CD4-positive, CD25-positive, alpha-beta regulatory T cell (primary cell): Measurements from ENCODE around the gene PTOV1. TPM values are rescaled to one million over a fixed set of nuclear protein-coding genes. Genes with fewer than 3 reads are reported as not detected.

Source experiments
- ATAC-seq, 2 donors: fragments of 150-1000 bp; cut with Tn5 transposase; one replicate each; pipeline ENCODE4 v1.10.0; 2021; ENCODE audit warnings: low read depth in 2 of 2, moderate number of reproducible peaks in 2 of 2, moderate library complexity in 1 of 2
- DNase-seq, 3 donors: peaks; one replicate each; pipeline versions ENCODE4 v3.0.0 to v3.0.0-alpha.2; 2012 to 2022; ENCODE audit warnings: mixed read lengths in 1 of 3
- H3K27ac ChIP-seq: one replicate; pipeline ENCODE4 v1.7.0; 2013; ENCODE audit warnings: mild to moderate bottlenecking, low read length; ENCODE audit not compliant: insufficient read depth, poor library complexity, severe bottlenecking
- H3K27me3 ChIP-seq: one replicate; pipeline ENCODE4 v1.7.0; 2013; ENCODE audit warnings: low read length; ENCODE audit not compliant: control insufficient read depth, insufficient read depth
- H3K36me3 ChIP-seq: one replicate; pipeline ENCODE4 v1.7.0; 2013; ENCODE audit warnings: mild to moderate bottlenecking, low read length, moderate library complexity; ENCODE audit not compliant: control insufficient read depth, insufficient read depth
- H3K4me1 ChIP-seq: 2 replicates; pipeline ENCODE4 v1.7.0; 2013; ENCODE audit warnings: mild to moderate bottlenecking, low read length; ENCODE audit not compliant: insufficient read depth, control insufficient read depth, poor library complexity, severe bottlenecking
- H3K4me3 ChIP-seq: one replicate; pipeline ENCODE4 v1.7.0; 2013; ENCODE audit warnings: low read depth, mild to moderate bottlenecking, low read length, moderate library complexity
- H3K9me3 ChIP-seq, 2 experiments: 1 replicate in 1 of 2; 2 replicates in 1 of 2; pipeline ENCODE4 v1.7.0; 2013; ENCODE audit warnings: low read length in 2 of 2, mild to moderate bottlenecking in 1 of 2, moderate library complexity in 1 of 2; ENCODE audit not compliant: control insufficient read depth in 2 of 2
- H3K27ac Mint-ChIP-seq, 3 donors: one replicate each; pipeline ENCODE4 v1.8.0; 2020 to 2022; ENCODE audit warnings: mild to moderate bottlenecking in 3 of 3, mixed read lengths in 3 of 3, moderate library complexity in 2 of 3
- H3K27me3 Mint-ChIP-seq: one replicate; pipeline ENCODE4 v1.8.0; 2022; ENCODE audit warnings: mild to moderate bottlenecking, mixed read lengths
- H3K36me3 Mint-ChIP-seq: one replicate; pipeline ENCODE4 v1.8.0; 2020; ENCODE audit warnings: mixed read lengths
- H3K4me1 Mint-ChIP-seq, 4 donors: one replicate each; pipeline ENCODE4 v1.8.0; 2020 to 2022; ENCODE audit warnings: mixed read lengths in 4 of 4, mild to moderate bottlenecking in 1 of 4
- H3K4me3 Mint-ChIP-seq, 4 donors: one replicate each; pipeline ENCODE4 v1.8.0; 2020 to 2022; ENCODE audit warnings: mild to moderate bottlenecking in 4 of 4, mixed read lengths in 4 of 4, moderate library complexity in 3 of 4
- H3K9me3 Mint-ChIP-seq, 7 donors: one replicate each; pipeline ENCODE4 v1.8.0; 2020 to 2022; ENCODE audit warnings: mixed read lengths in 7 of 7, mild to moderate bottlenecking in 3 of 7, moderate library complexity in 2 of 7
- polyA plus RNA-seq, 4 donors: library from polyadenylated mRNA; unstranded; fragments of 300-500 nt; fragmentation: Illumina TruSeq; gene quantifications; one replicate each; pipeline ENCODE4 v1.2.3, GENCODE V29; 2021
- total RNA-seq: library from RNA; stranded (reverse); gene quantifications from one replicate; pipeline ENCODE4 v1.2.3, GENCODE V29; 2022

Gene PTOV1
- total and polyA plus RNA-seq, 5 donors from 2014 or later = 26.8 to 116 (median 37.1) TPM

DNA sequence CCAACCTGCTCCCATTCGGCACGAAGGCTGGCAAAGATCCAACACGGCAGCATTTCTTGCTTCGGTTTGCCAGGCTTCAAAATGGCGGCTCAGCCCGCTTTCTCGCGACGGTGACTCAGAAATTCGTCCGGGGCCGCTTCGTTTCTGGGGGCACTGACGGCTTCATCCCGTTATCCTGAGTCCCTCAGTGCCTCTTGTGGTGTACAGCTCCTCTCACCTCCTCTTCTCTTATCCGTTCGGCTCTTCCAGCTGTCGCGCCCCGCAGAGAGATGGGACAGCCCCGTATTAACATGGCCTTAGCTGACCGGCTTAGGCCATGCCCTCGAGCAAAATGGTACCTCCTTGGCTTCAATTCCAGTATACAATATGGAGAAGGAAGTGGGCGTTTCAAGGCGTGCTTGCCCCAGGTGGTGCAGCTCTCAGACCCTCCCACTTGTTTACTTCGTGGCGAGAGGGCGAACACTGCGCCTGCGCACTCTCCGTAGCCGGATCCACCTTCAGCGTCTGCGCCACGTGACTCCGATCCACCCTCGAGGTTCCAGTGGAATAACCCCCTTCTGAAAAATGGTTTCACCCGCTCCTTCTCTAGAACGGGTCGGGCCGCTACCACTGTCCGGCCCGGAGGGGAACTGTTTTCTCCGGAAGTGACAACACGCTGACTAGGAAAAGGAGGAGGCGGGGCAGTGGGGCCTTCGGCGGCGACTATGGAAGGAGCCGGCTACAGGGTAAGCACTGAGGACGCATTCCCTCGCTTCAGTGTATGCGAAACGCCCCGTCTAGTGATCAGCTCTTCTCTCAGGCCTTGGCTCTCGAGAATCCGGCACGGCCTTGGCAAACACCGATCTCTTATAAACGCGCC is 26.3 kb downstream of the PTOV1 start, which contains the start of the genes AKT1S1 and TBC1D17:
Gene AKT1S1, minus strand, starts transcription at position 336 of the 859 bp plus-strand sequence. CDS start 4,060 bp downstream, outside the sequence.
Gene TBC1D17, plus strand, starts transcription at position 683 of the 859 bp plus-strand sequence. Its CDS starts 22 bp downstream, at position 705.
- Histone ChIP-seq H3K27ac (peak within 1 kb of the TSS; percentile 99), H3K27me3 (no peaks in the 10 kb centered on the region), H3K4me1 (peaks cover 22% of the 10 kb centered on the region), H3K36me3 (peaks cover 19% of the 10 kb centered on the region), H3K9me3 (no peaks in the 10 kb centered on the region), H3K4me3 (peak within 1 kb of the TSS; percentile 90)
- Mint-ChIP-seq H3K27me3 (no peaks in the 10 kb centered on the region), H3K36me3 (peaks cover 4% of the 10 kb centered on the region), H3K27ac (no peak within 1 kb of the TSS), H3K9me3 (no peaks in the 10 kb centered on the region), H3K4me1 (peaks cover 0 to 42% (median 9%) of the 10 kb centered on the region in 4 donors), H3K4me3 (peak within 1 kb of the TSS in 1 of 4 donors; percentile 53)
- peak; percentile 97 to 100 (median 100) for DNase-seq
- ATAC-seq = peak; percentile 68 to 70

DNA sequence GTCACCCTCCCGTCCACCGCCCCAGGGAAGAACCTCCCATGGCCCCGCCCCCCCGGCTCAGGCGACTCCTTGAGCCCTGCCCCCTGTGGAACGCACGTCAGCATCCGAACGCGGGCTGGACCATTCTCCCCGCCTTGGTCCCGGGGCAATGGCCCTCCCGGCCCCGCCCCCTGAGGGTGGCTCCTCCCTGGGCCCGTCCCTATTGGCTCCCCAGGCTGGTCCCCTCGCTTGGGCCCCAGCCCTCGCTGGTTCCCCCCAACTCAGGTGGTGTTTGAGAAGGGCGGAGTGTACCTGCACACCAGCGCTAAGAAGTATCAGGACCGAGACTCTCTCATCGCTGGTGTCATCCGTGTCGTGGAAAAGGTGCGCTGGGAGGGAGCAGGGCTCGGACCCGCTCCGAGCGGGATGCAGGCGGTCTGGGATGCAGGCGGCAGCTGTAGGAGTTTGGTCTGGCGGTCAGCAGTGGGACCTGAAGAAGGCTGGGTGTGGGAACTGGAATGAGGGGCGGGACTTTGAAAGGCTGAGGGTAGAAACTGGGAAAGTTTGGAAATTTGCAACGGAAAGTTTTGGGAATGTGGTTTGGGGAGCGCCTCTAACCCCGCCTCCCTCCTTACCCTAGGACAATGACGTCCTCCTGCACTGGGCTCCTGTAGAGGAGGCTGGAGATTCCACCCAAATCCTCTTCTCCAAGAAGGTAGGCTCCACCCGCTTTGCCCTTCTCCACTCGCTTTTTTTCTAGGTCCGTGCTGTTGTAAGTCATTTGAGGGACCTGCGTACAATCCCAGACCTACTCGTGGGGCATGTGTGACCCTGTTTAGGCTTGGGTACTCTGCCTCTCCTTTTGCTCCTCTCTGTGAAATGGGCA is 27.2 kb downstream of the PTOV1 start:
- Mint-ChIP-seq H3K27ac (no peak overlapping the region), H3K4me3 (peak overlapping the region in 1 of 4 donors; percentile 53), H3K27me3 (no peaks in the 10 kb centered on the region), H3K4me1 (peaks cover 0 to 40% (median 8%) of the 10 kb centered on the region in 4 donors), H3K36me3 (peaks cover 4% of the 10 kb centered on the region), H3K9me3 (no peaks in the 10 kb centered on the region)
- DNase-seq (peak; percentile 98), ATAC-seq (peak; percentile 54 to 58)
- Histone ChIP-seq H3K9me3 (no peaks in the 10 kb centered on the region), H3K27ac (peak overlapping the region; percentile 99), H3K4me3 (peak overlapping the region; percentile 85), H3K4me1 (peaks cover 22% of the 10 kb centered on the region), H3K27me3 (no peaks in the 10 kb centered on the region), H3K36me3 (peaks cover 28% of the 10 kb centered on the region)

DNA sequence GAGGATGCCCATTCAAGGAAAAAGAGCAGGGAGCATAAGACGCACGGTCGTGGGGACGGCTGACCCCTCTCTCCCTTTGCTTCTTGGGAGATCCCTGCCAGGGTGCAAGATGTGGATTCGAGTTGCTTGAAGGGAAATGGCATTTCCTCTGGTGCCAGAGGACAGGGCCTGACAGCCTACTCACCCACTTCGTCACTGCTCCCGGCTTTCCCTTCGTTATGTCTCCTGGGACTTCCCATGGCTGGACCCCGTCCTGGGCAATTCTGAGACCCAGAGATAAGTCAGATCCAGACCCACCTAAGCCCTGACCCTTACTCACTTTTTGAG is 27.7 kb downstream of the PTOV1 start:
- H3K4me1 Mint-ChIP-seq = peaks cover 0 to 40% (median 8%) of the 10 kb centered on the region in 4 donors
- Histone ChIP-seq H3K4me3 (peak overlapping the region; percentile 74), H3K27me3 (no peaks in the 10 kb centered on the region), H3K4me1 (peaks cover 22% of the 10 kb centered on the region), H3K36me3 (peaks cover 34% of the 10 kb centered on the region), H3K9me3 (no peaks in the 10 kb centered on the region), H3K27ac (peak overlapping the region; percentile 99)
- no peak for ATAC-seq
- H3K27me3 Mint-ChIP-seq = no peaks in the 10 kb centered on the region
- no peak for DNase-seq
- peak overlapping the region in 1 of 3 donors; percentile 52 for H3K27ac Mint-ChIP-seq
- no peaks in the 10 kb centered on the region for H3K9me3 Mint-ChIP-seq
- H3K36me3 Mint-ChIP-seq = peaks cover 10% of the 10 kb centered on the region
- H3K4me3 Mint-ChIP-seq = peak overlapping the region in 1 of 4 donors; percentile 52

DNA sequence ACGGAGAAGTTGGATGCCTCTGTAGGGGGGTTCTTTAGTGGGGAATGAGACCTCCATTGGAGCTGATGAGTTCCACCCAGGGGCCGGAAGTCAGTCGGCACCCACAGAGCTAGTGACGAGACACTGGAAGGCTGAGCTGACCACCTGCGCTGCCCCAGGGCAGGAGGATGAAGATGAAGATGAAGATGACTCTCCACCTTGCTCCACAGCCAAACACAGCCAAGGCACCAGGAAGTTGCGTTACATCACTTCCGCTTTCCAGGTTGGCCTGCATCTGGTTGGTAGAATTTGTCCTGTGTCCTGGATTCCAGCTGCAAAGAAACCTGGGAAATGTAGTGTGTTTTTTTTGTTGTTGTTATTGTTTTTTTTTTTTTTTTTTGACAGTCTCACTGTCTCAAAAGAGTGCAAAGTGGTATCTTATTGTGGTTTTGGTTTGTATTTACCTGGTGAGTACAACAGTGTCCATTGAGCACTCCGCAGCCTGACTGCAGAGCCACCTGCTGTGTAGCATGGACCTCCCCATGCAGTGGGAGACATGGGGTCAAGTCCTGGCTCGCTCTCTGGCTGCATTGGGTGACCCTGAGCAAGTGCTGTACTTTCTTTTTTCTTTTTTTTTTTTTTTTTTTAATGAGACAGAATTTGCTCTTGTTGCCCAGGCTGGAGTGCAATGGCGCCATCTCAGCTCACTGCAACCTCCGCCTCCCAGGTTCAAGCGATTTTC is 28.4 kb downstream of the PTOV1 start:
- peak in 1 of 3 donors; percentile 41 for DNase-seq
- H3K36me3 ChIP-seq = peaks cover 41% of the 10 kb centered on the region
- no peak for ATAC-seq
- Mint-ChIP-seq H3K27ac (peak overlapping the region in 1 of 3 donors; percentile 71), H3K4me1 (peaks cover 0 to 34% (median 8%) of the 10 kb centered on the region in 4 donors), H3K9me3 (no peaks in the 10 kb centered on the region), H3K27me3 (no peaks in the 10 kb centered on the region), H3K4me3 (peak overlapping the region in 3 of 4 donors; percentile 28 to 52 (median 41)), H3K36me3 (peaks cover 12% of the 10 kb centered on the region)
- peaks cover 22% of the 10 kb centered on the region for H3K4me1 ChIP-seq
- no peak overlapping the region for H3K4me3 ChIP-seq
- no peak overlapping the region for H3K27ac ChIP-seq
- H3K27me3 ChIP-seq = no peaks in the 10 kb centered on the region
- H3K9me3 ChIP-seq = no peaks in the 10 kb centered on the region

DNA sequence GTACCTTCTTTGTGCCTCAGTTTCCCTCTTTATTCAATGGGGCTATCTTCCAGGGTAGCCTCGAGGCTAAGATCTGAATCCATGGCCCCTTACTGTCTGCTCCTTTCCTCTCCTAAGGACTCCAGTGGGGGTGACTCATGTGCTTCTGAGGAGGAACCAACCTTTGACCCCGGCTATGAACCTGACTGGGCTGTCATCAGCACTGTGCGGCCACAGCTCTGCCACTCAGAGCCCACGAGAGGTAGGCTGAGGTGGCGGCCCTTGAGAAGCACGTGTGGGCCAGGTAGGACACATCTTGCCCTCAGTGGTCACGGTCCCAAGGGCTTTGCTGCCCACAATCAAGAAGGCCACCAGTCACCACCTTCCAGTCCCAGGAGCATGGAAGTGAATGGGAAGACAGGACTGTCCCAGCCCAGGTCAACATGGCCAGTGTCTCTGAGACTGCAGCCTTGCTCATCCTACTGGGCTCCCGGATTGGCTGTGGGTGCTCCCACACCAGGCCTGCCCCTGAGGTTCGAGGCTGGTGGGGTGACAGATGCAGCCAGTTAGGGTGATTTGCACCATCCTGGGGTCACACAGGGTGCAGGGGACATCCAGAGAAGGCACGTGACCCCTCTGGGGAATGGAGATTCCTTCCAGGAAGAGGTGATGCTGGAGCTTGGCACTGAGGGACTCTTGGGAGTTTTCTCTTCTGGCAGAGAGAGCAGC is 29.4 kb downstream of the PTOV1 start:
- H3K27ac Mint-ChIP-seq = no peak overlapping the region

DNA sequence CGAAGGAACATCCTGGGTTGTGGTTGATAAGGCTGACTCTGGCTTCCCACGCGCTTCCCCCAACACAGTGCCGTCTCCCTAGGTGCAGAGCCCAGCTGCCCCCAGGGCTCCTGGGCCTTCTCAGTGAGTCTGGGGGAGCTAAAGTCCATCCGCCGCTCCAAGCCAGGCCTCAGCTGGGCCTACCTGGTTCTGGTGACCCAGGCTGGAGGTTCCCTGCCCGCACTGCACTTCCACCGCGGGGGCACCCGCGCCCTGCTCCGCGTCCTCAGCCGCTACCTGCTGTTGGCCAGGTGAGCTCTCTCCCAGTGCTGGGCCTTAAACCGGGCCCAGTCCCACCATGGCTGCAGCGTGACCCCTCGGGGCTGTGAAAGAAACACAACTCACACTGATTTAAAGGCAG is 30.2 kb downstream of the PTOV1 start:
- peaks cover 0 to 20% (median 7%) of the 10 kb centered on the region in 4 donors for H3K4me1 Mint-ChIP-seq
- H3K4me1 ChIP-seq = peaks cover 13% of the 10 kb centered on the region
- H3K9me3 Mint-ChIP-seq = no peaks in the 10 kb centered on the region
- ATAC-seq (no peak), DNase-seq (no peak)
- no peaks in the 10 kb centered on the region for H3K27me3 Mint-ChIP-seq
- H3K27ac ChIP-seq = no peak overlapping the region
- peak overlapping the region in 1 of 3 donors; percentile 65 for H3K27ac Mint-ChIP-seq
- peaks cover 46% of the 10 kb centered on the region for H3K36me3 ChIP-seq
- no peak overlapping the region for H3K4me3 ChIP-seq
- H3K36me3 Mint-ChIP-seq = peaks cover 18% of the 10 kb centered on the region
- no peak overlapping the region for H3K4me3 Mint-ChIP-seq
- H3K27me3 ChIP-seq = no peaks in the 10 kb centered on the region
- H3K9me3 ChIP-seq = no peaks in the 10 kb centered on the region

More for the DNA sequence above, 29.4 kb downstream of the PTOV1 start:
- Histone ChIP-seq H3K4me1 (peaks cover 21% of the 10 kb centered on the region), H3K36me3 (peaks cover 46% of the 10 kb centered on the region), H3K9me3 (no peaks in the 10 kb centered on the region), H3K27me3 (no peaks in the 10 kb centered on the region), H3K27ac (no peak overlapping the region), H3K4me3 (no peak overlapping the region)
- Mint-ChIP-seq H3K9me3 (no peaks in the 10 kb centered on the region), H3K4me1 (peaks cover 0 to 26% (median 8%) of the 10 kb centered on the region in 4 donors), H3K36me3 (peaks cover 18% of the 10 kb centered on the region), H3K27me3 (no peaks in the 10 kb centered on the region), H3K4me3 (peak overlapping the region in 1 of 4 donors; percentile 28)
- DNase-seq (no peak), ATAC-seq (no peak)
